CD4-positive, CD25-positive, alpha-beta regulatory T cell (primary cell): ENCODE measurements around the gene PROM2. TPM values are rescaled to one million over a fixed set of nuclear protein-coding genes. Genes with fewer than 3 reads are reported as not detected.
A peak's percentile ranks its signal among the peaks of the same experiment; 100 is the strongest.

Experiments
- ATAC-seq, 2 donors: fragments of 150-1000 bp; cut with Tn5 transposase; one replicate each; pipeline ENCODE4 v1.10.0; 2021; ENCODE audit warnings: low read depth in 2 of 2, moderate number of reproducible peaks in 2 of 2, moderate library complexity in 1 of 2
- DNase-seq, 3 donors: peaks; one replicate each; pipeline versions ENCODE4 v3.0.0 to v3.0.0-alpha.2; 2012 to 2022; ENCODE audit warnings: mixed read lengths in 1 of 3
- H3K27ac ChIP-seq: one replicate; pipeline ENCODE4 v1.7.0; 2013; ENCODE audit warnings: mild to moderate bottlenecking, low read length; ENCODE audit not compliant: insufficient read depth, poor library complexity, severe bottlenecking
- H3K27me3 ChIP-seq: one replicate; pipeline ENCODE4 v1.7.0; 2013; ENCODE audit warnings: low read length; ENCODE audit not compliant: control insufficient read depth, insufficient read depth
- H3K36me3 ChIP-seq: one replicate; pipeline ENCODE4 v1.7.0; 2013; ENCODE audit warnings: mild to moderate bottlenecking, low read length, moderate library complexity; ENCODE audit not compliant: control insufficient read depth, insufficient read depth
- H3K4me1 ChIP-seq: 2 replicates; pipeline ENCODE4 v1.7.0; 2013; ENCODE audit warnings: mild to moderate bottlenecking, low read length; ENCODE audit not compliant: insufficient read depth, control insufficient read depth, poor library complexity, severe bottlenecking
- H3K4me3 ChIP-seq: one replicate; pipeline ENCODE4 v1.7.0; 2013; ENCODE audit warnings: low read depth, mild to moderate bottlenecking, low read length, moderate library complexity
- H3K9me3 ChIP-seq, 2 experiments: 1 replicate in 1 of 2; 2 replicates in 1 of 2; pipeline ENCODE4 v1.7.0; 2013; ENCODE audit warnings: low read length in 2 of 2, mild to moderate bottlenecking in 1 of 2, moderate library complexity in 1 of 2; ENCODE audit not compliant: control insufficient read depth in 2 of 2
- H3K27ac Mint-ChIP-seq, 3 donors: one replicate each; pipeline ENCODE4 v1.8.0; 2020 to 2022; ENCODE audit warnings: mild to moderate bottlenecking in 3 of 3, mixed read lengths in 3 of 3, moderate library complexity in 2 of 3
- H3K27me3 Mint-ChIP-seq: one replicate; pipeline ENCODE4 v1.8.0; 2022; ENCODE audit warnings: mild to moderate bottlenecking, mixed read lengths
- H3K36me3 Mint-ChIP-seq: one replicate; pipeline ENCODE4 v1.8.0; 2020; ENCODE audit warnings: mixed read lengths
- H3K4me1 Mint-ChIP-seq, 4 donors: one replicate each; pipeline ENCODE4 v1.8.0; 2020 to 2022; ENCODE audit warnings: mixed read lengths in 4 of 4, mild to moderate bottlenecking in 1 of 4
- H3K4me3 Mint-ChIP-seq, 4 donors: one replicate each; pipeline ENCODE4 v1.8.0; 2020 to 2022; ENCODE audit warnings: mild to moderate bottlenecking in 4 of 4, mixed read lengths in 4 of 4, moderate library complexity in 3 of 4
- H3K9me3 Mint-ChIP-seq, 7 donors: one replicate each; pipeline ENCODE4 v1.8.0; 2020 to 2022; ENCODE audit warnings: mixed read lengths in 7 of 7, mild to moderate bottlenecking in 3 of 7, moderate library complexity in 2 of 7
- polyA plus RNA-seq, 4 donors: library from polyadenylated mRNA; unstranded; fragments of 300-500 nt; fragmentation: Illumina TruSeq; gene quantifications; one replicate each; pipeline ENCODE4 v1.2.3, GENCODE V29; 2021
- total RNA-seq: library from RNA; stranded (reverse); gene quantifications from one replicate; pipeline ENCODE4 v1.2.3, GENCODE V29; 2022

PROM2 gene
- total and polyA plus RNA-seq, 5 donors from 2014 or later, result 0.47 TPM; not detected in 4

DNA sequence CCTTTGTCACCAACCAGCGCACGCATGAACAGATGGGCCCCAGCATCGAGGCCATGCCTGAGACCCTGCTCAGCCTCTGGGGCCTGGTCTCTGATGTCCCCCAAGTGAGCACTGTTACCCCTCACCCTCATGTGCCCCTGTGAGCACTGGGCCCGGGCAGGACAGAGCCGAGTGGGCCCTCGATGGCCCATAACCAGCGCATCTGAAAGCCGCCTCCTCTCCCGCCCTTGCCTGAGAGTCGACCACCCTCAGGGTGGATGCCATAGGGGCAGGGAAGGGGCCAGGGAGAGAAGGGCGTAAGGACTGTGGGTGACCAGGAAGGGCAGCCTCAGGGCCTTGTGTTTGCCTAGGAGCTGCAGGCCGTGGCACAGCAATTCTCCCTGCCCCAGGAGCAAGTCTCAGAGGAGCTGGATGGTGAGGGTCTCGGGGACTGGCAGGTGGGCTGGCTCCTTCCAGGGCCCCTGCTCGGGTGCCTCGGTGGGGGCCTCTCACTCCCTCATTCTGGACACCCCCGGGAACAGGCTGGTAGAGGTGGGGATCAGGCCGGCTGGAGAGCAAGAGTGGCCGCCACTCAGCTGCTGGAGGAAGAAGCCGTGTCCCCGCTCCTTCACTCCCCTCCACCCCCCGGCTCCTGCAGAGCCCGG lies 2.1 kb downstream of the PROM2 start:
- Mint-ChIP-seq H3K27ac (no peak overlapping the region), H3K9me3 (no peaks in the 10 kb centered on the region), H3K27me3 (no peaks in the 10 kb centered on the region), H3K4me3 (no peak overlapping the region), H3K36me3 (no peaks in the 10 kb centered on the region), H3K4me1 (no peaks in the 10 kb centered on the region)
- H3K36me3 ChIP-seq, result no peaks in the 10 kb centered on the region
- DNase-seq (no peak), ATAC-seq (no peak)
- no peaks in the 10 kb centered on the region for H3K27me3 ChIP-seq
- no peak overlapping the region for H3K27ac ChIP-seq
- H3K4me3 ChIP-seq, result no peak overlapping the region
- H3K9me3 ChIP-seq, result no peaks in the 10 kb centered on the region
- H3K4me1 ChIP-seq, result no peaks in the 10 kb centered on the region

DNA sequence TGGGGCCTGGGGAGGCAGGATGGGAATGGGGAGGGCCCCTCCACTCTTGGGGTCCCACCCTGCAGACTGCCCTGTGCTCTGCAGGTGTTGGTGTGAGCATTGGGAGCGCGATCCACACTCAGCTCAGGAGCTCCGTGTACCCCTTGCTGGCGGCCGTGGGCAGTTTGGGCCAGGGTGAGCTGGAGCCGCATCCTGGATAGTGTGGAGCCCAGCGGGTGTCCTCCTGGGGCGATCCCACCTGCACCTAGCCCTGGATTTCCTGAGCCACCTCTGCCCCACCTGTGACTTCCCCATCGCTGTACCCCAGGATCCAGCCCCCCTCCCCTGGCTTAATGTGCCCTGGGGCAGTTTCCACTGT lies 2.6 kb downstream of the PROM2 start:
- Histone ChIP-seq H3K27ac (no peak overlapping the region), H3K36me3 (no peaks in the 10 kb centered on the region), H3K4me3 (no peak overlapping the region), H3K4me1 (no peaks in the 10 kb centered on the region), H3K27me3 (no peaks in the 10 kb centered on the region), H3K9me3 (no peaks in the 10 kb centered on the region)
- no peak overlapping the region for H3K4me3 Mint-ChIP-seq
- ATAC-seq, result no peak
- H3K36me3 Mint-ChIP-seq, result no peaks in the 10 kb centered on the region
- H3K9me3 Mint-ChIP-seq, result no peaks in the 10 kb centered on the region
- no peak for DNase-seq
- H3K4me1 Mint-ChIP-seq, result no peaks in the 10 kb centered on the region
- H3K27ac Mint-ChIP-seq, result no peak overlapping the region
- no peaks in the 10 kb centered on the region for H3K27me3 Mint-ChIP-seq

GRCh38 chr2:95277246-95277906 lies 3.1 kb downstream of the PROM2 start:
- no peak overlapping the region for H3K4me3 ChIP-seq
- Mint-ChIP-seq H3K9me3 (no peaks in the 10 kb centered on the region), H3K27ac (no peak overlapping the region), H3K4me3 (peak overlapping the region in 1 of 4 donors; percentile 38), H3K4me1 (no peaks in the 10 kb centered on the region), H3K27me3 (no peaks in the 10 kb centered on the region), H3K36me3 (no peaks in the 10 kb centered on the region)
- no peaks in the 10 kb centered on the region for H3K4me1 ChIP-seq
- DNase-seq (no peak), ATAC-seq (no peak)
- no peaks in the 10 kb centered on the region for H3K27me3 ChIP-seq
- H3K27ac ChIP-seq, result no peak overlapping the region
- H3K36me3 ChIP-seq, result no peaks in the 10 kb centered on the region
- H3K9me3 ChIP-seq, result no peaks in the 10 kb centered on the region

DNA sequence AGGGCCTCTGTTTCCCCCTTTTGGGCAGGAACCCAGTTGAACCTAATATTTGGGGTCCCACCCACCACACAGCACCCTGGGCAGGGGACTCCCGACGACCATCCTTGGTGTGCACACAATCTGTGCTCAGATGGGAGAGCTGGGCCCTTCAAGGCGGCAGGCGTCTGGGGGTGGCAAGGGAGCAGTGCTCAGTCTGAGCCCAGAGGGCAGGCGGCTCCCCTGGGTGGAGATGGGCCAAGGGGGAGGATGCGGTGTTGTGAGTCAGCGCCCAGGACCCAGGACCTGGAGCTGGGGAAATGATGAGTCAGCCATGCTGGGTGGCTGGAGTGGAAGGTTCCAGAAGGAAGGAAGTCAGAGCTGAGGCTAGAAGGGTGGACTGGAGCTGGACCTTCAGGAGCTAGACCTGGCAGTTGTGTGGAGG lies 3.8 kb downstream of the PROM2 start:
- Mint-ChIP-seq H3K9me3 (no peaks in the 10 kb centered on the region), H3K27ac (no peak overlapping the region), H3K4me3 (no peak overlapping the region), H3K36me3 (no peaks in the 10 kb centered on the region), H3K27me3 (no peaks in the 10 kb centered on the region), H3K4me1 (no peaks in the 10 kb centered on the region)
- H3K4me1 ChIP-seq, result no peaks in the 10 kb centered on the region
- H3K27me3 ChIP-seq, result no peaks in the 10 kb centered on the region
- no peak overlapping the region for H3K4me3 ChIP-seq
- no peak overlapping the region for H3K27ac ChIP-seq
- no peak for DNase-seq
- ATAC-seq, result no peak
- no peaks in the 10 kb centered on the region for H3K36me3 ChIP-seq
- H3K9me3 ChIP-seq, result no peaks in the 10 kb centered on the region

- no peaks in the 10 kb centered on the region for H3K4me1 ChIP-seq
- H3K4me3 Mint-ChIP-seq, result no peak overlapping the region
- no peaks in the 10 kb centered on the region for H3K9me3 ChIP-seq
- H3K9me3 Mint-ChIP-seq, result no peaks in the 10 kb centered on the region
- no peak for ATAC-seq
- H3K27me3 Mint-ChIP-seq, result no peaks in the 10 kb centered on the region
- H3K27ac Mint-ChIP-seq, result peak overlapping the region in 1 of 3 donors; percentile 2
- no peak for DNase-seq
- no peaks in the 10 kb centered on the region for H3K36me3 ChIP-seq
- no peaks in the 10 kb centered on the region for H3K27me3 ChIP-seq
- no peaks in the 10 kb centered on the region for H3K36me3 Mint-ChIP-seq
- H3K4me1 Mint-ChIP-seq, result no peaks in the 10 kb centered on the region
- no peak overlapping the region for H3K4me3 ChIP-seq
- H3K27ac ChIP-seq, result no peak overlapping the region
Measured at GRCh38 chr2:95278637-95279225, 4.5 kb downstream of the PROM2 start.

GRCh38 chr2:95279435-95280035 lies 5.3 kb downstream of the PROM2 start:
- Histone ChIP-seq H3K4me3 (no peak overlapping the region), H3K4me1 (no peaks in the 10 kb centered on the region), H3K36me3 (no peaks in the 10 kb centered on the region), H3K27ac (no peak overlapping the region), H3K9me3 (no peaks in the 10 kb centered on the region), H3K27me3 (no peaks in the 10 kb centered on the region)
- ATAC-seq (no peak), DNase-seq (no peak)
- Mint-ChIP-seq H3K27ac (no peak overlapping the region), H3K4me1 (no peaks in the 10 kb centered on the region), H3K27me3 (no peaks in the 10 kb centered on the region), H3K9me3 (no peaks in the 10 kb centered on the region), H3K4me3 (no peak overlapping the region), H3K36me3 (no peaks in the 10 kb centered on the region)

DNA sequence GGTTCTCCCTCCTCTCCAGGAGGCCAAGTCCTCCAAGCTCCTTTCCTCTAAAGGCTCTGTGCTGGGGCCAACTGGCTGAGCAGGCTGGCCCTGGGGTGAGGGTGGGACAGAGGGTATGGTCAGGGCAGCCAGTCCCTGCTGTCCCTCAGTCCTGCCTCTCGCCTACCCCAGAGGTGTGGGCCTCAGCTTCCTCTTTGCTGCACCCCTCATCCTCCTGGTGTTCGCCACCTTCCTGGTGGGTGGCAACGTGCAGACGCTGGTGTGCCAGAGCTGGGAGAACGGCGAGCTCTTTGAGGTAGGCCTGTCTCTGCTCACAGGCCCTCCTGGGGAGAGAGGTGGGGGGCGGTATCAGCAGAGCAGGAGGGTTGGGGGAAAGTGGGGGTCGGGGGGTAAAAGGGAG lies 6.8 kb downstream of the PROM2 start:
- H3K4me1 ChIP-seq, result no peaks in the 10 kb centered on the region
- H3K27ac ChIP-seq, result no peak overlapping the region
- Mint-ChIP-seq H3K27ac (no peak overlapping the region), H3K36me3 (no peaks in the 10 kb centered on the region), H3K27me3 (no peaks in the 10 kb centered on the region), H3K4me3 (no peak overlapping the region), H3K4me1 (no peaks in the 10 kb centered on the region), H3K9me3 (no peaks in the 10 kb centered on the region)
- ATAC-seq (no peak), DNase-seq (no peak)
- no peaks in the 10 kb centered on the region for H3K36me3 ChIP-seq
- no peaks in the 10 kb centered on the region for H3K27me3 ChIP-seq
- no peak overlapping the region for H3K4me3 ChIP-seq
- H3K9me3 ChIP-seq, result no peaks in the 10 kb centered on the region
